Right lobe of liver (tissue), 4 donors: Measurements from ENCODE around the gene CNTNAP4.

Experiments used
- POLR2A ChIP-seq: fragments of 450-650 bp; IDR thresholded peaks from one replicate; pipeline ENCODE4 v1.6.1; 2017; ENCODE audit warnings: antibody characterized with exemption, mild to moderate bottlenecking
- TF ChIP-seq, protein P1 (sequence below), 4 donors: fragments of 200-600 bp in 3 of 4; fragments of 450-650 bp in 1 of 4; IDR thresholded peaks; one replicate each; pipeline versions ENCODE4 v1.5.1 to v1.8.0; 2016 to 2022; ENCODE audit warnings: antibody characterized with exemption in 4 of 4, mild to moderate bottlenecking in 2 of 4
- donor health status: DM: no; HTN: no; CAD: no.
- donor health status: DM: no; HTN: no; CAD: no.
- donor health status: DM: no; HTN: yes; CAD: no.

- TF ChIP-seq, protein P1, sequence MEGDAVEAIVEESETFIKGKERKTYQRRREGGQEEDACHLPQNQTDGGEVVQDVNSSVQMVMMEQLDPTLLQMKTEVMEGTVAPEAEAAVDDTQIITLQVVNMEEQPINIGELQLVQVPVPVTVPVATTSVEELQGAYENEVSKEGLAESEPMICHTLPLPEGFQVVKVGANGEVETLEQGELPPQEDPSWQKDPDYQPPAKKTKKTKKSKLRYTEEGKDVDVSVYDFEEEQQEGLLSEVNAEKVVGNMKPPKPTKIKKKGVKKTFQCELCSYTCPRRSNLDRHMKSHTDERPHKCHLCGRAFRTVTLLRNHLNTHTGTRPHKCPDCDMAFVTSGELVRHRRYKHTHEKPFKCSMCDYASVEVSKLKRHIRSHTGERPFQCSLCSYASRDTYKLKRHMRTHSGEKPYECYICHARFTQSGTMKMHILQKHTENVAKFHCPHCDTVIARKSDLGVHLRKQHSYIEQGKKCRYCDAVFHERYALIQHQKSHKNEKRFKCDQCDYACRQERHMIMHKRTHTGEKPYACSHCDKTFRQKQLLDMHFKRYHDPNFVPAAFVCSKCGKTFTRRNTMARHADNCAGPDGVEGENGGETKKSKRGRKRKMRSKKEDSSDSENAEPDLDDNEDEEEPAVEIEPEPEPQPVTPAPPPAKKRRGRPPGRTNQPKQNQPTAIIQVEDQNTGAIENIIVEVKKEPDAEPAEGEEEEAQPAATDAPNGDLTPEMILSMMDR (IDR thresholded peaks at IDR 0.05): no peak
- TF ChIP-seq POLR2A: no peak
Measured at GRCh38 chr16:76524356-76524755, 247.2 kb downstream of the CNTNAP4 start.
